ENCODE data around the gene ADORA1.

ADORA1 gene

DNA sequence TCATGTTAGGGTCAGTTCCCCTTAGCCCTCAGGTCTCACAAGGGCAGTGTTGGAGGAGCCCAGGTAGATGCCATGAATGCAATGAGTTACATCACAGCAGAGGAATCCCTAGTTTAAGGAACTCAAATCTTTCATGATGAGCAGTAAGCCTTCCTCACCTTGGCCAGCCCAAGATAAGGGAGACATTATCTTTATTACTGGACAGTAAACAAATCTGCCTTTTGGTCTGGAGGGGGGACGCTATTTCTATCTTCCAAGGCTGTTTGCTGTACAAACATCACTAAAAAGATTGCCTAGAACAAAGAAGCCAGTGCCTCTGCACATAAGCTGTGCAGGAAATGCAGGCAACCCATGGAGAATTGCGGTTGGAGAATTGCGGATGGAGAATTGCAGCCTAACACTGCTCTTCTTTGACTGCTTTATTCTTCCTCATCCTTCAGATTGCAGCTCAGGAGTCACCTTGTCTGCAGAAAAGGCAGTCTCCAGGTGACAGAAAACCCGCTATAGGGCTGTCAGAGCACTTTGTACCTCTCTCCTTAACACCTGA, 61.2 kb downstream of the ADORA1 start:
- TF ChIP-seq, protein P1, sequence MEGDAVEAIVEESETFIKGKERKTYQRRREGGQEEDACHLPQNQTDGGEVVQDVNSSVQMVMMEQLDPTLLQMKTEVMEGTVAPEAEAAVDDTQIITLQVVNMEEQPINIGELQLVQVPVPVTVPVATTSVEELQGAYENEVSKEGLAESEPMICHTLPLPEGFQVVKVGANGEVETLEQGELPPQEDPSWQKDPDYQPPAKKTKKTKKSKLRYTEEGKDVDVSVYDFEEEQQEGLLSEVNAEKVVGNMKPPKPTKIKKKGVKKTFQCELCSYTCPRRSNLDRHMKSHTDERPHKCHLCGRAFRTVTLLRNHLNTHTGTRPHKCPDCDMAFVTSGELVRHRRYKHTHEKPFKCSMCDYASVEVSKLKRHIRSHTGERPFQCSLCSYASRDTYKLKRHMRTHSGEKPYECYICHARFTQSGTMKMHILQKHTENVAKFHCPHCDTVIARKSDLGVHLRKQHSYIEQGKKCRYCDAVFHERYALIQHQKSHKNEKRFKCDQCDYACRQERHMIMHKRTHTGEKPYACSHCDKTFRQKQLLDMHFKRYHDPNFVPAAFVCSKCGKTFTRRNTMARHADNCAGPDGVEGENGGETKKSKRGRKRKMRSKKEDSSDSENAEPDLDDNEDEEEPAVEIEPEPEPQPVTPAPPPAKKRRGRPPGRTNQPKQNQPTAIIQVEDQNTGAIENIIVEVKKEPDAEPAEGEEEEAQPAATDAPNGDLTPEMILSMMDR (IDR thresholded peaks at IDR 0.05; ENCODE audit: insufficient read depth, missing control alignments), result no peak
- no peak for DNase-seq (ENCODE audit: insufficient read length, low spot score)
- no peak for FAIRE-seq

DNA sequence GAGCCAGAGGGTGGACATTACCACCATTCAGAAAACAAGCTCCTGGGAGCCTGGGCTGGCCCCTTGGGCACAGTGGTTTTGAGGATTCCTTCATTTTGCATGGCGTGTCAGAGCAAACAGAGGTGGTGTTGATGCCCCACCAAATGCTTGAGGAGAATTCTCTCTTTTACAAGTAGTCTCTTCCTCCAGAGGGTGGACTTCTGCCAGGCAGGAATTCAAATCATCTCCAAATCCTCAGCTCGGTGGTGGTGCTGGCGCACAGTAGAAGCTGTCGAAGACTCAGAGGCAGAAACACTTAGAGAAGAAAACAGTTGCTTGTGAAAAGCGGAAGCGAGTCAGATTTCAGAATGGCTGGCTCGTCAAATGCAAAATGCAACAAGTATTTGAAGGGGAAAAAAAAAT, 62.4 kb downstream of the ADORA1 start:
- TF ChIP-seq, protein P1 (IDR thresholded peaks at IDR 0.05; ENCODE audit: insufficient read depth, missing control alignments), result no peak
- no peak for FAIRE-seq
- DNase-seq (ENCODE audit: insufficient read length, low spot score), result no peak

DNA sequence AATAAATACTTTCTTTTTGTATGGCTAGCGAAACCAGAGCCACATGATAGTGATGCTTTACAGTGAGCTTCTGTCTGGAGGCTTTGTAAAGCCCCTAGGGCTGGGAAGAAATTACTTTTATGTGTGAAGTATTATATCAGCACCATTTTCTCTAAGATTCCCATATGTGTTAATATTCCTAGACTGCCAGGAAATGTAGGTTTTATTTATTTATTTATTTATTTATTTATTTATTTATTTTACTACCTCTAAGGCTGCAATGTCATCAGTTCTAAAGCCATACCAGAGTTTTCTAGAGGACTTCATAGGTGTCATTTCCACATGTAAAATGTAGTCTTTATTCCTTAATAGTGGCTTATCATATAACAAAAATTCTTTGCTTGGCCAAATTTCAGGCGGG, 63.4 kb downstream of the ADORA1 start:
- TF ChIP-seq, protein P1 (IDR thresholded peaks at IDR 0.05; ENCODE audit: insufficient read depth, missing control alignments), result no peak
- FAIRE-seq, result no peak
- no peak for DNase-seq (ENCODE audit: insufficient read length, low spot score)

GRCh38 chr1:203196371-203196770, 68.8 kb downstream of the ADORA1 start:
- TF ChIP-seq, protein P1 (IDR thresholded peaks at IDR 0.05; ENCODE audit: insufficient read depth, missing control alignments), result no peak
- DNase-seq (ENCODE audit: insufficient read length, low spot score) (no peak), FAIRE-seq (no peak)

- TF ChIP-seq, protein P1 (IDR thresholded peaks at IDR 0.05; ENCODE audit: insufficient read depth, missing control alignments), result no peak
- no peak for DNase-seq (ENCODE audit: insufficient read length, low spot score)
- no peak for FAIRE-seq
Observed at GRCh38 chr1:203197625-203198024, 70.1 kb downstream of the ADORA1 start.

DNA sequence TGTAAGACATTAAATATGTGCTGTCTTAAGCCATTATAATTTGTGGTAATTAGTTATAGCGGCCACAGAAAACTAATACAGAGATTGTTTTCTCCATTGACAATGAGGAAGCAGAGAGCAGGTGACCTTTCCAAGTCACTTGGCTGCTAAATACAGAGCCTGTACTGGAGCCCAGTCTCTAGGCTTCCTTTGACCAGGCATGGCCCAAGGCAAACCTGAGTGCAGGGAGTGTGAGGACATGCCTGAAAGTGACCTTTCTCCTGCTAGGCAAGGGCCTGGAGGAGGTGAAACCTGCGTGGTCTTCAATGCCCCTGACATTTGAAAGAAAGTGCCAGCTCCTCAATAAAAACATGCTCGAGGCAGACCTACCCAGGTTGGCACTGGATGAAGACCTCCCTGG, 71.5 kb downstream of the ADORA1 start:
- TF ChIP-seq, protein P1 (IDR thresholded peaks at IDR 0.05; ENCODE audit: insufficient read depth, missing control alignments), result no peak
- DNase-seq (ENCODE audit: insufficient read length, low spot score) (no peak), FAIRE-seq (no peak)

DNA sequence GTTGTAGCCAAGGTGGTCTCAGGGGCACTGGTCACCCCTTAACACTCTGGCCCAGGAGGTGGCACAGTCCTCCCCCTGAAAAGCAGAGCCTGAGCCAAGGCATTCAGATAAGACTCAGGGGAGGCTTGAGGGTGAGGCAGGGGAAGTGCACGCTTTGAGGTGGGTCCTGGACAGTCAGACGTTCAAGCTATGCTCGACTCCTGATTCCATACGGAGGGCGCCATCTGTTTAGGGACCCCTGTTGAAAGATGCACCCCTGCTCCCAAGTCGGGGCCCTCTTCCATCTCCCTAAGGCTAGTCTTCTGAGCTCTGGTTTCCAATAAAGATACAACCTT, 71.9 kb downstream of the ADORA1 start:
- TF ChIP-seq, protein P1 (IDR thresholded peaks at IDR 0.05; ENCODE audit: insufficient read depth, missing control alignments), result no peak
- DNase-seq (ENCODE audit: insufficient read length, low spot score) (no peak), FAIRE-seq (no peak)
